GM12873 (cell line): ENCODE measurements around the gene SHISA5.

Experiments
- TF ChIP-seq, protein P1 (sequence below): IDR thresholded peaks from 2 replicates; pipeline ENCODE4 v1.5.1; 2012; ENCODE audit warnings: low read depth, mild to moderate bottlenecking, moderate library complexity, low read length, control low read depth; ENCODE audit not compliant: insufficient read depth; ENCODE audit errors: missing control alignments

The SHISA5 gene

DNA sequence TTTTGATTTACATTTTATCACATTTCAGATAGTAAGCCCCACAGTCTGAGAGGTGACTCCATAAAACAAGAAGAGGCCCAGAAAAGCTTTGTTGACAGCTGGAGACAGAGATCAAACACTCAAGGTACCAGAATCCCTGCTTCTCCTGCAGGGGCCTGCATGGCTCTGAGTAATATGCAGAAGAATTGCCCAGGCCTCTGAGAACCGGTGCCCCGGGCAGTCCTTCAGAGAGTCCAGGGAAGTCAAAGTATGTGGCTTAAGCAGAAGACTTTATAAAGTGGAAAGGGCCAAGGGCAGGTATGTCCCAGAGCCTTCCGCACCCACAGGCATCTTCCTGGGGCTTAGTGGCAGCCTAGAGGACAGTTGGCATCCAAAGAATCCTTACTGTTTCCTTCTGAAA, 44.6 kb downstream of the SHISA5 start:
- TF ChIP-seq, protein P1, sequence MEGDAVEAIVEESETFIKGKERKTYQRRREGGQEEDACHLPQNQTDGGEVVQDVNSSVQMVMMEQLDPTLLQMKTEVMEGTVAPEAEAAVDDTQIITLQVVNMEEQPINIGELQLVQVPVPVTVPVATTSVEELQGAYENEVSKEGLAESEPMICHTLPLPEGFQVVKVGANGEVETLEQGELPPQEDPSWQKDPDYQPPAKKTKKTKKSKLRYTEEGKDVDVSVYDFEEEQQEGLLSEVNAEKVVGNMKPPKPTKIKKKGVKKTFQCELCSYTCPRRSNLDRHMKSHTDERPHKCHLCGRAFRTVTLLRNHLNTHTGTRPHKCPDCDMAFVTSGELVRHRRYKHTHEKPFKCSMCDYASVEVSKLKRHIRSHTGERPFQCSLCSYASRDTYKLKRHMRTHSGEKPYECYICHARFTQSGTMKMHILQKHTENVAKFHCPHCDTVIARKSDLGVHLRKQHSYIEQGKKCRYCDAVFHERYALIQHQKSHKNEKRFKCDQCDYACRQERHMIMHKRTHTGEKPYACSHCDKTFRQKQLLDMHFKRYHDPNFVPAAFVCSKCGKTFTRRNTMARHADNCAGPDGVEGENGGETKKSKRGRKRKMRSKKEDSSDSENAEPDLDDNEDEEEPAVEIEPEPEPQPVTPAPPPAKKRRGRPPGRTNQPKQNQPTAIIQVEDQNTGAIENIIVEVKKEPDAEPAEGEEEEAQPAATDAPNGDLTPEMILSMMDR, result no peak

DNA sequence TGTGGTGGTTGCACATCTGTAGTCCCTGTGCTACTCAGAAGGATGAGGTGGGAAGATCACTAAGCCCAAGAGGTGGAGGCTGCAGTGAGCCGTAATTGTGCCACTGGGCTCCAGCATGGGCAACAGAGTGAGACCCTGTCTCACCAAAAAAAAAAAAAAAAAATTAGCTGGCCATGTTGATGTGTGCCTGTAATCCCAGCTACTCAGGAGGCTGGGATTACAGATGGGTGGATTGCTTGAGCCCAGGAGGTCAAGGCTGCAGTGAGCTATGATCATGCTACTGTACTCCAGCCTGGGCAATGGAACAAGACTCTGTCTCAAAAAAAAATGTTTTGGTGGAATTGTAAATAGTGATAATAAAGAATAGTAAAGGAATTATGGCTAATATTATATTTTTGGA, 47.5 kb downstream of the SHISA5 start:
- TF ChIP-seq, protein P1, result no peak

DNA sequence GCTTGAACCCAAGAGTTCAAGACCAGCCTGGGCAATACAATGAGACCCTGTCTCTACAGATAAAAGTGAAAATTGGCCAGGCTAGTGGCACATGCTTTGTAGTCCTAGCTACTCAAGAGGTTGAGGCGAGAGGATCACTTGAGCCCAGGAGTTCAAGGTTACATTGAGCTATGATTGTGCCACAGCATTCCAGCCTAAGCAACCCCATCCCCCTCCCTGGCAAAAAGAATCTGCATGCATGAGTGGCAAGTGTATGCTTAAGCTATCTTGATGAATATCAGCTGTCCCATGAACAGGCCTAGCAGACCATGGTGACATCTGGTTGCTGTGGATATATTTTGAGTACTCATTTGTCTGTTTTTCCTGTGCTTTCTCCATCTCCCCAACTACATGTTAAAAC, 52.7 kb downstream of the SHISA5 start:
- TF ChIP-seq, protein P1, result no peak

DNA sequence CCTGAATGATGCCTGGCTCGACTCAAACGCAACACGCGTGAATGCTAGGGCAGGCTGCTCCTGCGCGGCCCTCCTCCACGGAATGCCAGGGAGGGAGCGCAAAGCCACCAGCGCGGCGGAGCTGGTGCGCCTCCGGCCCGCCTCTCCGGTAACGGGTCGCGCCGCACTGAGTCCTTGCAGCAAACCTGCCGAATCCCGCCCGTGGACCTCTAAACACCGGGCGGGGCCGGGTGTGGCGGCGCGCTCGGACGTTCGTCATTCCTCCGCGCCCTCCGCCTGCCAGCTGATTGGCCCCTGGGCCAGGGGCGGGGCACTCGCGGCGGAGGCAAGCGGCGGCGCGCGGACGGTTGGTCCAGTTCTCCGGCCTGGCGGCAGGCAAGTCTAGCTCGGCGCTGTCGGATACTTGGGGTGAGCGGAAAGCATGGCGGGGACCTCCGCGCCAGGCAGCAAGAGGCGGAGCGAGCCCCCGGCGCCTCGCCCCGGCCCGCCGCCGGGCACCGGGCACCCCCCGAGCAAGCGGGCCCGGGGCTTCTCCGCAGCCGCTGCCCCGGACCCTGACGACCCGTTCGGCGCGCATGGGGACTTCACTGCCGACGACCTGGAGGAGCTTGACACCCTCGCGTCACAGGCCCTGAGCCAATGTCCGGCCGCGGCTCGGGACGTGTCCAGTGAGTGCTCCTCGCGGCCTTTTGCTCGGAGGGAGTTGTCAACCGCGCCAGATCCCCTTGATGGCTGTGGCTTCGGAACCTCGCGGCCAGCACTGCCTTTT, 57.4 kb downstream of the SHISA5 start, which contains the start of gene ATRIP:
Gene ATRIP (plus strand): TSS at position 313 of the 769 bp plus-strand sequence. CDS start 109 bp downstream, at position 422.
- TF ChIP-seq, protein P1, result no peak

DNA sequence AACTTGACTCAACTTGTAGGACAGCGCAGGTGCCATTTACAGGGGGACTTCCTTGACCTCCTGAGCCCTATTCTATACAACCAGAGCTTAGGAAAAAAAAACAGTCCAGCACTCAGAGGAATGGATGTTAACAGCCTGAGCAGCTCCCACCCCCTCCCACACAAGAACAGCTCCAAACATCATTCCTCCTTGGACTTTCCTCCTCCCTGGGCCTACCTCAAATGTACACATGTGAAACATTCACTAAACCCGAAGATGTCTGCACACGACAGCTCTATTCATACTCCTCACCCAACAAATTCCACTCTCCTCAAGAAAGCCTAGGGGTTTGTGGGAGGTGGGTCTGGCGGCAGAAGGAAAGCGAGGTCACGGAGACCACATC, 57.9 kb downstream of the SHISA5 start:
- TF ChIP-seq, protein P1, result no peak

DNA sequence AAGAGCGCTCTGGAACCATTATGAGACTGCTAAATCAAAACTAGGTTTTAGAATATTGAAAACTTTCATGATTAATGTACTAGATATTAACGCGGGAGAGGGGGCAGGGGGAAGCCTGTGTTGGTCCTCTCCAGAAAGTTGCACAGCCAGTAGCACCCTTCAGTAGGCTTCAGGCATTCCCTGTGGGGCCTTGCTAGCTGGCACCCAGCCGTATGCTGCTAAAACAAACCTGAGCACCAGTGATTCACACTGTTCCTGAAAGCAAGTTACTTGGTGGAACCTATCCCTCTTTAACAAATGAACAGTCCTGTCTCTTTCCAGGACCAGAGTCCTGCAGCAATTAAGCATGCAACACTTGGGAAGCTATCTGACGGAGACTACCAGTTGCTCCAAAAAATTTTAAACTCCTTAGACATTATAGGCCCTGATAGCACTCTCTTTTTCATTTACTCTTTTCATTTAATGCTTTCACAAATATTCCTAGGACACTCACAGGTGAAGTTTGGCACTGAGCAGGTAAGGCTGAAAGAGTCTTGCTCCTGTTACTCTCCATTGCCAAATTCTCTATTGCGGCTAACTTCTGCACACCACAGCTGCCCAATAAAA, 58.6 kb downstream of the SHISA5 start:
- TF ChIP-seq, protein P1, result no peak

DNA sequence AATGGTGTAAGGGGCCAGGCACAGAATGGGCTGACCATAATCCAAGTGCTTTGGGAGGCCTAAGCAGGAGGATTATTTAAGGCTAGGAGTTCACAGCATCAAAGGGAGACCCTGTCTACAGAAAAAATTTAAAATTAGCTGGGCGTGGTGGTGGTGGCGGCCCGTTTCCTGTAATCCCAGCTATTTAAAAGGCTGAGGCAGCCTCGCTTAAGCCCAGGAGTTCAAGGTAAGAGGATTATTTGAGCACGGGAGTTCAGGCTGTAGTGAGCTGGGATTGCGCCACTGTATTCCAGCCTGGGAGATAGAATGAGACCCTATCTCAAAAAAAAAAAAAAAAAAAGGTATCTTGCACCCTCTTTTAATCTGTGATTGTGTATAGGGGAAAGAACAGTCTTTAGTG, 62.0 kb downstream of the SHISA5 start:
- TF ChIP-seq, protein P1, result no peak
